PC-9 (cell line): Measurements from ENCODE around the gene RABAC1. TPM values are rescaled to one million over a fixed set of nuclear protein-coding genes. Genes with fewer than 3 reads are reported as not detected.

Experiments used
- BruUV-seq: library from RNA; stranded (reverse); fragments of 400-500 nt; replicated peaks from 2 replicates; lab custom pipeline; 2021; lab: Mats Ljungman, UMichigan
- CTCF ChIA-PET: fragments of 300-600 bp; sonication (Branson Sonifier 250); formaldehyde crosslinking; loops from one replicate; lab custom pipeline; 2022; ENCODE audit warnings: antibody characterized with exemption; lab: Charles Lee
- POLR2A ChIA-PET: fragments of 300-600 bp; sonication (Branson Sonifier 250); formaldehyde crosslinking; loops from one replicate; lab custom pipeline; 2022; ENCODE audit warnings: antibody characterized with exemption; ENCODE audit not compliant: unreplicated experiment; lab: Charles Lee
- DNase-seq, 2 experiments: peaks; one replicate each; pipeline versions ENCODE4 v3.0.0 to v3.0.0-alpha.2; 2015 to 2022; ENCODE audit warnings: mixed read lengths in 1 of 2
- H2AFZ ChIP-seq: fragments of 200-600 bp; sonication (generic); 2 replicates; pipeline ENCODE4 v1.8.1; 2017; ENCODE audit warnings: antibody characterized with exemption
- H3F3A ChIP-seq: fragments of 200-600 bp; sonication (generic); 2 replicates; pipeline ENCODE4 v1.8.1; 2017; ENCODE audit warnings: antibody characterized with exemption, mild to moderate bottlenecking, low read depth; ENCODE audit not compliant: insufficient read depth
- H3K27ac ChIP-seq: fragments of 200-600 bp; sonication (generic); 2 replicates; pipeline ENCODE4 v1.6.1; 2016; ENCODE audit warnings: mixed run types
- H3K27me3 ChIP-seq: fragments of 200-600 bp; sonication (generic); 2 replicates; pipeline ENCODE4 v1.6.1; 2016; ENCODE audit warnings: low read depth, mixed run types; ENCODE audit not compliant: insufficient read depth
- H3K36me3 ChIP-seq: fragments of 200-600 bp; sonication (generic); 2 replicates; pipeline ENCODE4 v1.6.1; 2016; ENCODE audit warnings: low read depth, mixed run types
- H3K4me1 ChIP-seq: fragments of 200-600 bp; sonication (generic); replicated peaks from 2 replicates; pipeline ENCODE4 v1.6.1; 2016; ENCODE audit warnings: mixed run types; ENCODE audit not compliant: insufficient read depth
- H3K4me2 ChIP-seq: fragments of 200-600 bp; sonication (generic); 2 replicates; pipeline ENCODE4 v1.6.1; 2017; ENCODE audit warnings: mixed run types
- H3K4me3 ChIP-seq: fragments of 200-600 bp; sonication (generic); 2 replicates; pipeline ENCODE4 v1.6.1; 2016; ENCODE audit warnings: mixed run types
- H3K79me2 ChIP-seq: fragments of 200-600 bp; sonication (generic); 2 replicates; pipeline ENCODE4 v1.6.1; 2017; ENCODE audit warnings: low read depth, mixed run types
- H3K9me2 ChIP-seq: fragments of 200-600 bp; sonication (generic); 2 replicates; pipeline ENCODE4 v1.8.1; 2017; ENCODE audit warnings: mild to moderate bottlenecking; ENCODE audit not compliant: insufficient read depth
- H3K9me3 ChIP-seq: fragments of 200-600 bp; sonication (generic); 2 replicates; pipeline ENCODE4 v1.8.1; 2016; ENCODE audit warnings: low read depth; ENCODE audit not compliant: insufficient read depth
- H4K20me1 ChIP-seq: fragments of 200-600 bp; sonication (generic); 2 replicates; pipeline ENCODE4 v1.8.1; 2017; ENCODE audit not compliant: insufficient read depth
- EZH2 ChIP-seq: fragments of 200-600 bp; sonication (generic); IDR thresholded peaks from 2 replicates; pipeline ENCODE4 v1.8.0; 2017; ENCODE audit warnings: antibody characterized with exemption, low read depth
- intact Hi-C: fragments of 100-400 bp; cut with micrococcal nuclease; formaldehyde crosslinking; loops from one replicate; pipeline ENCODE4 v1.10.0; 2022; ENCODE audit not compliant: unreplicated experiment
- total RNA-seq: library from RNA; stranded (reverse); gene quantifications from 2 replicates; pipeline ENCODE4 v1.2.3, GENCODE V29; 2021
- TF ChIP-seq, protein P1 (sequence below): fragments of 200-600 bp; sonication (generic); conservative IDR thresholded peaks from 2 replicates; pipeline ENCODE4 v1.6.1; 2017; ENCODE audit warnings: mixed run types, antibody characterized with exemption, mild to moderate bottlenecking, moderate library complexity

Gene RABAC1
- total RNA-seq, 1 experiment from 2014 or later: 110 TPM

DNA sequence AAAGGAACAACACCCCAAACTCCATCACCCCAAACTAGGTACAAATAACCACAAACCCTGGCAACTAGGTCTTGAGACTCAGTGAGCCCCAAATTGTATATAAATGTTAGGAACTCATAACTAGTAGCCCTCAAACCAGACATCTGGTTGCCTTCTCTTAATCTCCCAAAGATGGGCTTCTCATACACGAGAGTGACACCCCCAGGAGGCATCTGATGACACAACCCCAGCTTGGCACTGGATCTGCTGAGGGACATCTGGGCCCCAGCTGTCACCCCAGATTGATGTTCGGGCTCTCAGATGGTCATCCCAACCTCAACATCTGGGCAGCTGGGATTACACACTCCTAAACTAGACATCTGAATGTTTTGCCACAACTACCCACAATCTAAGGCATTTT is 14.8 kb downstream of the RABAC1 start:
- no peaks in the 10 kb centered on the region for H4K20me1 ChIP-seq
- H3K9me3 ChIP-seq: no peaks in the 10 kb centered on the region
- H3F3A ChIP-seq: no peaks in the 10 kb centered on the region
- ChIA-PET POLR2A (no interaction called here), CTCF (interaction anchor here (0.6 kb wide), 1 partner anchor 123 kb away, joined by 3 read pairs; no protein-coding TSS in a partner anchor)
- H3K27me3 ChIP-seq: peaks cover 5% of the 10 kb centered on the region
- intact Hi-C loops: no loop called here
- H3K36me3 ChIP-seq: no peaks in the 10 kb centered on the region
- no peaks in the 10 kb centered on the region for H3K4me1 ChIP-seq
- BruUV-seq: no TSS peak
- no peak for TF ChIP-seq EZH2
- TF ChIP-seq, protein P1, sequence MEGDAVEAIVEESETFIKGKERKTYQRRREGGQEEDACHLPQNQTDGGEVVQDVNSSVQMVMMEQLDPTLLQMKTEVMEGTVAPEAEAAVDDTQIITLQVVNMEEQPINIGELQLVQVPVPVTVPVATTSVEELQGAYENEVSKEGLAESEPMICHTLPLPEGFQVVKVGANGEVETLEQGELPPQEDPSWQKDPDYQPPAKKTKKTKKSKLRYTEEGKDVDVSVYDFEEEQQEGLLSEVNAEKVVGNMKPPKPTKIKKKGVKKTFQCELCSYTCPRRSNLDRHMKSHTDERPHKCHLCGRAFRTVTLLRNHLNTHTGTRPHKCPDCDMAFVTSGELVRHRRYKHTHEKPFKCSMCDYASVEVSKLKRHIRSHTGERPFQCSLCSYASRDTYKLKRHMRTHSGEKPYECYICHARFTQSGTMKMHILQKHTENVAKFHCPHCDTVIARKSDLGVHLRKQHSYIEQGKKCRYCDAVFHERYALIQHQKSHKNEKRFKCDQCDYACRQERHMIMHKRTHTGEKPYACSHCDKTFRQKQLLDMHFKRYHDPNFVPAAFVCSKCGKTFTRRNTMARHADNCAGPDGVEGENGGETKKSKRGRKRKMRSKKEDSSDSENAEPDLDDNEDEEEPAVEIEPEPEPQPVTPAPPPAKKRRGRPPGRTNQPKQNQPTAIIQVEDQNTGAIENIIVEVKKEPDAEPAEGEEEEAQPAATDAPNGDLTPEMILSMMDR: no peak
- no peak overlapping the region for H3K4me3 ChIP-seq
- H3K79me2 ChIP-seq: no peaks in the 10 kb centered on the region
- no peak for DNase-seq
- no peak overlapping the region for H2AFZ ChIP-seq
- H3K4me2 ChIP-seq: no peak overlapping the region
- no peaks in the 10 kb centered on the region for H3K9me2 ChIP-seq
- H3K27ac ChIP-seq: no peak overlapping the region

DNA sequence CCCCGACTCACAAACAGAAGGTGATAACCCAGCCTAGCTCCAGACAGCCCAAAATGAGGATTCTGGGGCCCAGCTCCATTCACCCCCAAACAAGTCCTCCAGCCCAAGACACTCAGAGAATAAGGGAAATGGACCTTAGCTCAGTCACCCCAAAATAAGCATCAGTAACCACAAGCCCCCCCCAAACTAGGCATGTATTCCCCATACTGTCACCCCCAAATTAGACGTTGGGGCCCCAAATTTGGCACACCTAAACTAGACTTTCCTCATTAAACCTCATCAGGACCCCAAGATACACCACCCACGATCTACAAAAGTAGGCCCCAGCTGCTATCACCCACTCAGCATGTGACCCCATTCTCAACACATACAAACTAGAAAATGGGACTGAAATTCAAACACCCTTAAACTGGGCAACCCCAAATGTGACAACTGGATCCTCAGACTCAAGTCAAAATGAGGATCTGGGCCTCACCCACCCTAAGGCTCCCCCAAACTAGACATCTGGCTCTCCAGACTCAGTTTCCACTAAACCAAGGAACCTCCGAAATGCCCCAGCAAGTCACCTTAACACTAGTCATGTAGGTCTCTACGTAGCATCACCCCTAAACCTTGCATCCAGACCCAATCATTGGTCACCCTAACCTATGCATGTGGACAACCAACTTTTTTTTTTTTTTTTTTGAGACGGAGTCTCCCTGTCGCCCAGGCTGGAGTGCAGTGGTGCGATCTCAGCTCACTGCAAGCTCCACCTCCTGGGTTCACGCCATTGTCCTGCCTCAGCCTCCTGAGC is 17.5 kb downstream of the RABAC1 start:
- no peak for DNase-seq
- peaks cover 5% of the 10 kb centered on the region; the same call in 1 of the 2 replicates for H3F3A ChIP-seq
- H4K20me1 ChIP-seq: no peaks in the 10 kb centered on the region
- H3K4me3 ChIP-seq: no peak overlapping the region
- TF ChIP-seq EZH2: no peak
- TF ChIP-seq, protein P1: no peak
- no peak overlapping the region for H2AFZ ChIP-seq
- H3K9me2 ChIP-seq: no peaks in the 10 kb centered on the region
- peaks cover 10% of the 10 kb centered on the region for H3K27me3 ChIP-seq
- H3K27ac ChIP-seq: no peak overlapping the region
- no peaks in the 10 kb centered on the region for H3K79me2 ChIP-seq
- no peak overlapping the region for H3K4me2 ChIP-seq
- intact Hi-C loops: no loop called here
- no TSS peak for BruUV-seq
- ChIA-PET CTCF (no interaction called here), POLR2A (no interaction called here)
- no peaks in the 10 kb centered on the region for H3K9me3 ChIP-seq
- no peaks in the 10 kb centered on the region for H3K4me1 ChIP-seq
- no peaks in the 10 kb centered on the region for H3K36me3 ChIP-seq

DNA sequence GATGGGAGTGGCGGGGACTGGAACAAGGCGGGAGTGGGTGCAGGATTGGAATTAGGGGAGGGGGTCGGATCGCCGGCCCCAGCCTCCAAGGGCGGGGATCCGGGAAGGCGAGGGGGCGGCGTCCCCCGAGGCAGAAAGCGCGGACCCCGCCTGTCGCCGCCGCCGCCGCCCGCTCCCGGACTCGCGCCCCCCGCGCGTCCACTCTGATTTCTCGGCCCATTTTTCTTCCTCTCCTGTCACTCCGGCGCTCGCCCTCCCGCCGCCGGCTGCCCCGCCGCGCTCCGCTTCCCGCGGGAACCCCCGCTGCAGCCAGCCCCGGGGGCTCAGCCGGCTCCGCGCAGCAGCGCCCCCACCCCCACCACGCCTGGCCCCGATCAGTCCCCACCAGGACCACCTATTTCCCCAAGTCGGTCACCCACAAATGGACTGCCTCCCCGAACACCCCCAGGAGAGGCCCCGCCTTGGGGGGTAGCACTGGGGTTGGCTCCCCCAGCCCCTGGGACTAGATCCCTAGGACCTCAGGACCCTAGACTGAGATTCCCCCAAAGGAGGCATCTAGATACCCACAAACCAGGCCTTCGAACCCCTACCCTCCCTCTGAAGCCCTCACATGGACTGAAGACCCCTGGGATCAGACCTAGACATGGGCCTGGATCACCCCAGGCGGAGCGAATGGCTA is 18.3 kb downstream of the RABAC1 start:
- Histone ChIP-seq H3K9me3 (no peaks in the 10 kb centered on the region), H3K9me2 (no peaks in the 10 kb centered on the region), H3F3A (peaks cover 5% of the 10 kb centered on the region; the same call in 1 of the 2 replicates), H3K4me3 (no peak overlapping the region), H3K36me3 (no peaks in the 10 kb centered on the region), H3K4me1 (no peaks in the 10 kb centered on the region), H2AFZ (no peak overlapping the region), H3K4me2 (peak overlapping the region; percentile 62; the same call in 1 of the 2 replicates), H3K27ac (no peak overlapping the region), H4K20me1 (no peaks in the 10 kb centered on the region), H3K79me2 (no peaks in the 10 kb centered on the region), H3K27me3 (peaks cover 17% of the 10 kb centered on the region)
- ChIA-PET CTCF (no interaction called here), POLR2A (no interaction called here)
- intact Hi-C loops: no loop called here
- DNase-seq: no peak
- no TSS peak for BruUV-seq
- no peak for TF ChIP-seq EZH2
- TF ChIP-seq, protein P1: no peak
